Naive B cell (primary cell): Measurements from ENCODE around the gene ARHGEF7. TPM values are rescaled to one million over a fixed set of nuclear protein-coding genes. Genes with fewer than 3 reads are reported as not detected.

Experiments
- ATAC-seq, 2 donors: fragments of 150-1000 bp; cut with Tn5 transposase; 2 replicates each; pipeline ENCODE4 v1.10.0; 2021; ENCODE audit warnings: low read depth in 2 of 2, mild to moderate bottlenecking in 2 of 2, moderate library complexity in 2 of 2
- DNase-seq: peaks from one replicate; pipeline ENCODE4 v3.0.0; 2022
- H3K27ac Mint-ChIP-seq, 6 donors: one replicate each; pipeline ENCODE4 v1.8.0; 2020 to 2022; ENCODE audit warnings: mild to moderate bottlenecking in 6 of 6, mixed read lengths in 6 of 6, moderate library complexity in 5 of 6, inconsistent platforms in 2 of 6
- H3K27me3 Mint-ChIP-seq, 3 donors: one replicate each; pipeline ENCODE4 v1.8.0; 2021 to 2022; ENCODE audit warnings: mixed read lengths in 3 of 3, mild to moderate bottlenecking in 1 of 3
- H3K36me3 Mint-ChIP-seq, 2 donors: one replicate each; pipeline ENCODE4 v1.8.0; 2020 to 2022; ENCODE audit warnings: mixed read lengths in 2 of 2, inconsistent platforms in 1 of 2, mild to moderate bottlenecking in 1 of 2
- H3K4me1 Mint-ChIP-seq, 3 donors: one replicate each; pipeline ENCODE4 v1.8.0; 2020 to 2022; ENCODE audit warnings: mixed read lengths in 3 of 3, inconsistent platforms in 1 of 3, mild to moderate bottlenecking in 1 of 3, moderate library complexity in 1 of 3
- H3K4me3 Mint-ChIP-seq, 8 donors: one replicate each; pipeline ENCODE4 v1.8.0; 2020 to 2022; ENCODE audit warnings: mild to moderate bottlenecking in 8 of 8, mixed read lengths in 8 of 8, moderate library complexity in 8 of 8, inconsistent platforms in 2 of 8
- H3K9me3 Mint-ChIP-seq, 7 donors: one replicate each; pipeline ENCODE4 v1.8.0; 2020 to 2022; ENCODE audit warnings: mixed read lengths in 7 of 7, mild to moderate bottlenecking in 5 of 7, inconsistent platforms in 2 of 7, moderate library complexity in 1 of 7
- polyA plus RNA-seq, 6 donors: library from polyadenylated mRNA; unstranded; fragments of 300-500 nt; fragmentation: Illumina TruSeq; gene quantifications; one replicate each; pipeline ENCODE4 v1.2.3, GENCODE V29; 2021; ENCODE audit warnings: low read depth in 6 of 6

The ARHGEF7 gene
- polyA plus RNA-seq, 6 donors from 2014 or later: 9.1 to 26.9 (median 17.5) TPM

DNA sequence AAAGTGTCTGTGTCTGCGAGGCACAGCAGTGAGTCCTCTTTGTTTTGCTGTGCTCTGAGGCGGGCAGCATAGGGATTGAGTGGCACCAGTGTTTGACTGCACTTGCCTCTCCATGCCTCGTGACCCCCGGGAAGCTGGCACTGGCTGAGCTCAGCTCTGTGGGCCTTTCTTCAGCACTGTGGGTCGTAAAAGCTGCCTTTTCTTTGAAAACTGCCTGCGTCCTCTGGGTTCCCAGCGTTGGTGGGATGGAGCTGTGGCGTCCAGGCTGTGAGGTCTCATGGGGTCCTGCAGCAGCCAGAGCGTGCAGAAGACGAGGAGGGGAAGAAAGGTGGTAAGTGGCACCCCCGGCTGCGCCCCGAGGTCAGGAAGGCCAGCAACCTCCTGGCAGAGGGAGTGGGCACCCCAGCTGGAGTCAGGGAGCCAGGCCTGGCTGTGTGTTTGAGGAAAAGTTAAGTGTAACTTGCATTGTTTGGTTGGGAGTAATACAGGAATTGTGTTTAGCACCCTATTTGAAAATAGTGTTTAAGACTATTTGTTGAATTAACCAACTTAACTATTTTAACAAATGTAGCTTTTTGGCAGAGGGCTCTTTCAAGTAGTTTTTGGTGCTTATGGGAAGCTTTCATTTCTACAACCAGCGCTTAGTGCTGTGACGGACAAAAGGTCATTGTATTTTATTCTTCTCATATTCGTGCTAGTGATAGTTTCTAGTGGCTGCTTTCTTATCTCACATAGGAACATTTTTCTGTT lies 126.1 kb downstream of the ARHGEF7 start:
- Mint-ChIP-seq H3K9me3 (no peaks in the 10 kb centered on the region), H3K27me3 (no peaks in the 10 kb centered on the region), H3K27ac (peak overlapping the region in 1 of 6 donors; percentile 41), H3K36me3 (peaks cover 25 to 31% of the 10 kb centered on the region in 2 donors), H3K4me3 (no peak overlapping the region), H3K4me1 (peaks cover 12 to 32% (median 14%) of the 10 kb centered on the region in 3 donors)
- DNase-seq (no peak), ATAC-seq (no peak)

- H3K27me3 Mint-ChIP-seq: no peaks in the 10 kb centered on the region
- H3K27ac Mint-ChIP-seq: peak overlapping the region in 3 of 6 donors; percentile 47 to 94 (median 54)
These were observed 126.8 kb downstream of the ARHGEF7 start for GRCh38 chr13:111241862-111242261.

GRCh38 chr13:111242585-111242984 lies 127.5 kb downstream of the ARHGEF7 start:
- no peak for ATAC-seq
- H3K9me3 Mint-ChIP-seq: no peaks in the 10 kb centered on the region
- H3K4me3 Mint-ChIP-seq: no peak overlapping the region
- DNase-seq: no peak
- peaks cover 13 to 23% (median 14%) of the 10 kb centered on the region in 3 donors for H3K4me1 Mint-ChIP-seq
- peaks cover 27 to 31% of the 10 kb centered on the region in 2 donors for H3K36me3 Mint-ChIP-seq
- H3K27ac Mint-ChIP-seq: peak overlapping the region in 1 of 6 donors; percentile 47
- no peaks in the 10 kb centered on the region for H3K27me3 Mint-ChIP-seq

More at GRCh38 chr13:111241862-111242261, 126.8 kb downstream of the ARHGEF7 start:
- peaks cover 12 to 28% (median 14%) of the 10 kb centered on the region in 3 donors for H3K4me1 Mint-ChIP-seq
- H3K36me3 Mint-ChIP-seq: peaks cover 29% of the 10 kb centered on the region in 2 donors
- no peak for DNase-seq
- no peak overlapping the region for H3K4me3 Mint-ChIP-seq
- no peak for ATAC-seq
- H3K9me3 Mint-ChIP-seq: no peaks in the 10 kb centered on the region

DNA sequence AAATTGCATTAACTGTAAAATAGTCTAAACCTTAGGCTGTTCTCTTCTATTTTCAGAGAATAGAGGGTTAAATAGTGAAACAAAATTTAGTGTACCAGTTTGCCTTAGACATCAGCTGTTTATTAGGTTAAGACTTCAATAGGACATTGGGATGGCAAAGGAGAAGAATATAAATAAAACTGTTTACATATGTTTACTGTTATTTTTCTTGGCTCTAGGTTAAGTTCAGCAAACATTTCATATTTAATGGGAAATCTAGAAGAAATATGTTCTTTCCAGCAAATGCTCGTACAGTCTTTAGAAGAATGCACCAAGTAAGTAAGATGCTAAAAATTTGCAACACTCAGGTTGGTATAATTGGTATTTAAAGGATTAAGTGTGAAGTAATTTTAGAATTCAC lies 128.9 kb downstream of the ARHGEF7 start:
- ATAC-seq: no peak
- no peak overlapping the region for H3K4me3 Mint-ChIP-seq

GRCh38 chr13:111245576-111246384 lies 130.7 kb downstream of the ARHGEF7 start:
- peaks cover 10 to 19% (median 15%) of the 10 kb centered on the region in 3 donors for H3K4me1 Mint-ChIP-seq
- H3K4me3 Mint-ChIP-seq: no peak overlapping the region
- peak overlapping the region in 1 of 6 donors; percentile 22 for H3K27ac Mint-ChIP-seq
- H3K36me3 Mint-ChIP-seq: peaks cover 47 to 54% of the 10 kb centered on the region in 2 donors
- no peaks in the 10 kb centered on the region for H3K27me3 Mint-ChIP-seq
- DNase-seq (no peak), ATAC-seq (no peak)
- H3K9me3 Mint-ChIP-seq: no peaks in the 10 kb centered on the region

More for the DNA sequence above, 128.9 kb downstream of the ARHGEF7 start:
- H3K9me3 Mint-ChIP-seq: no peaks in the 10 kb centered on the region
- no peaks in the 10 kb centered on the region for H3K27me3 Mint-ChIP-seq
- DNase-seq: no peak
- H3K27ac Mint-ChIP-seq: peak overlapping the region in 1 of 6 donors; percentile 22
- peaks cover 36 to 37% of the 10 kb centered on the region in 2 donors for H3K36me3 Mint-ChIP-seq
- peaks cover 4 to 25% (median 10%) of the 10 kb centered on the region in 3 donors for H3K4me1 Mint-ChIP-seq

GRCh38 chr13:111247552-111247951 lies 132.4 kb downstream of the ARHGEF7 start:
- ATAC-seq: no peak
- no peak overlapping the region for H3K27ac Mint-ChIP-seq
- H3K36me3 Mint-ChIP-seq: peaks cover 47 to 49% of the 10 kb centered on the region in 2 donors
- no peak overlapping the region for H3K4me3 Mint-ChIP-seq
- no peaks in the 10 kb centered on the region for H3K9me3 Mint-ChIP-seq
- no peaks in the 10 kb centered on the region for H3K27me3 Mint-ChIP-seq
- DNase-seq: no peak
- H3K4me1 Mint-ChIP-seq: peaks cover 24 to 27% (median 26%) of the 10 kb centered on the region in 3 donors

DNA sequence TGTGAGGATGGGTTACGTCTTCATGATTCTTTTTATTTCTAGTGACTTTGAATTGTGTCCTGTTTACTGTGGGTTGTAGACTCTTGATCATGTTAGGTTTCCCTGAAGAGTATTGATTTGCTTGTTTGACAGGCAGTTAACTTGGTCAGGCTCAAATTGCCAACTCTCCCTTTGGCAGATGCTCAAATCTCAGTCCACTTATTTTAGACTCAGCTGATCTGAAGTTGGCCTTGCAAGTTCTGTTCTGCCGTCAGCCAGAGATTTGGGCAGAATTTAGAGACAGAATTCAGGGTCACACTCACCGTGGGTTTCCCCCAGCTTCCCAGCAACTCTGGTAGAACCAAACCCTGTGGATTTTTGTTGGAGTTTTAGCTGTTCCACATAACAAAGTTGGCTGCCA lies 133.7 kb downstream of the ARHGEF7 start:
- no peaks in the 10 kb centered on the region for H3K9me3 Mint-ChIP-seq
- no peak for DNase-seq
- H3K36me3 Mint-ChIP-seq: peaks cover 50 to 55% of the 10 kb centered on the region in 2 donors
- no peak for ATAC-seq
- H3K27me3 Mint-ChIP-seq: no peaks in the 10 kb centered on the region
- no peak overlapping the region for H3K4me3 Mint-ChIP-seq
- no peak overlapping the region for H3K27ac Mint-ChIP-seq
- peaks cover 24 to 30% (median 26%) of the 10 kb centered on the region in 3 donors for H3K4me1 Mint-ChIP-seq

DNA sequence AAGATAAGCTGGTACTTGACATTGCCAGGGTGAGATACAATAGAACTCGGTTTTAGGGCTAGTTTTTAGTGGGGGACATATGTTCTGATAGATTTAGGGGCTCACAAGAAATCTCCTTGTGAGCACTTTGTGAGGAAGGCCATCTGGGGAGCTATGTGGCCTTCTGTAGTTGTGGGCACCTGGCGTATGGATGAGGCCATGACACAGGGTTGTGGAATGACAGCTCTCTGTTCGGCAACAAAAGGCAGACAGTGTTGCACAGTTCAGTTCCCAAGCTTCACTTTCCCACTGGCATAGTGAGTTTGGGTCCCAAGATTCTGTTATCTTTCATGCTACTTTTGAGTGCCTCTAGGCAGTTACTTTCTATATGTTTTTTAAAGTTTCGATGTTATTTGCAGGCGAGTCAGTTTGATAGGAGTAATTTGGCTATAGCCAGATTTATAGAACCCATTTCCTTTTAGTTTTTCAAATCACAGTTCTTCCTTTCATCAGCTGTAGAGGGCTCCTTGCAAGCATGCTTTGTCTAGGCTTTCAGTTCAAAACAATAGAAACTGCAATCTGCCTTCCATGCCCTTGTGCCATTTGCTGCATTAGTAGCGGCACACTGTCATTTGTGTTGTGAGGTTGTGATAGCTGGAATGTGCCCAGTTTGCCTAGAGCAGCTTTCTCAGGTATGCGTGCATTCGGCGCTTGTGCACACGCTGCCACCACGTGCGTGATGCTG lies 134.7 kb downstream of the ARHGEF7 start:
- H3K9me3 Mint-ChIP-seq: no peaks in the 10 kb centered on the region
- DNase-seq: no peak
- peak overlapping the region in 1 of 6 donors; percentile 12 for H3K27ac Mint-ChIP-seq
- H3K36me3 Mint-ChIP-seq: peaks cover 47 to 50% of the 10 kb centered on the region in 2 donors
- no peak overlapping the region for H3K4me3 Mint-ChIP-seq
- ATAC-seq: no peak
- H3K27me3 Mint-ChIP-seq: no peaks in the 10 kb centered on the region
- peaks cover 22 to 31% (median 24%) of the 10 kb centered on the region in 3 donors for H3K4me1 Mint-ChIP-seq

DNA sequence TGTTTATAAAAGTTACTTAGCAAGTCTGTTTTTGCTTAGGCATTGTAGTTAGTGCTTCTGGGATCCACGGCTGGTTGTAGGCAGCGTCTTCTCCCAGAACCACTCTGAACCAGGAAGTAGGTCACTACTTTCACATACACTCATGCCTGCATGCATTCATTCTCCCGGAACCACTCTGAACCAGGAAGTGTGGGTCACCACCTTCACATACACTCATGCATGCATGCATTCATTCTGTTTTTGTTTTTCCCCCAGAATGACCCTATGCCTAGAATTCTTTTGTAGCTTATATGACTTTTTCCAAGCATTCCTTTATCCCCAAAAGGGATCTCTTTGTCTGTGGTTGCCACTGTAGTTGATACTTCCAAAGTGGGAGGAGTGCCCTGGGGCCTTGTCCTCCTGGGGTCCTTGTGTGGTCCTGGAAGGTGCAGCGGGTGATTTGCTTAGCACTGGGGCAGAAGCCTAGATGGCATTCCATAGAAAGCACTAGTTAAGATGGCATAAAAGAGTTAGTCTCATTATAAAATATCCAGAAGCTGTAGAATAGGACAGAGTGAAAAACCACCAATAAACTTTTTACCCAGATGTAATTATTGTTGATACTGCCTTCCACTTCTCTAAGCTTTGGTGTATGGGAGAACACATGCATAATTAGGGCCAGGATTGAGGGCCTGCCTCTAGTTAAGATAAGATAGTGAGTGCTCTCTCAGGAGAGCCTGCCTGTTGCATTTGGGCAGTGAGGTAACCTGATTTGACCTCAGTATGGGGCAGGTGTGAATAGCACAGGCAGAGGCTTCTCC lies 136.7 kb downstream of the ARHGEF7 start:
- no peak overlapping the region for H3K4me3 Mint-ChIP-seq
- H3K27ac Mint-ChIP-seq: peak overlapping the region; percentile 12 to 91 (median 81)
- peaks cover 44 to 57% of the 10 kb centered on the region in 2 donors for H3K36me3 Mint-ChIP-seq
- ATAC-seq: no peak
- no peak for DNase-seq
- peaks cover 22 to 41% (median 24%) of the 10 kb centered on the region in 3 donors for H3K4me1 Mint-ChIP-seq
- H3K9me3 Mint-ChIP-seq: no peaks in the 10 kb centered on the region
- H3K27me3 Mint-ChIP-seq: no peaks in the 10 kb centered on the region

- Mint-ChIP-seq H3K36me3 (peaks cover 46 to 57% of the 10 kb centered on the region in 2 donors), H3K9me3 (no peaks in the 10 kb centered on the region), H3K27me3 (no peaks in the 10 kb centered on the region), H3K27ac (peak overlapping the region; percentile 12 to 91 (median 81)), H3K4me3 (no peak overlapping the region), H3K4me1 (peaks cover 21 to 46% (median 26%) of the 10 kb centered on the region in 3 donors)
- no peak for ATAC-seq
- no peak for DNase-seq
These were observed 137.6 kb downstream of the ARHGEF7 start for GRCh38 chr13:111252446-111253364.

DNA sequence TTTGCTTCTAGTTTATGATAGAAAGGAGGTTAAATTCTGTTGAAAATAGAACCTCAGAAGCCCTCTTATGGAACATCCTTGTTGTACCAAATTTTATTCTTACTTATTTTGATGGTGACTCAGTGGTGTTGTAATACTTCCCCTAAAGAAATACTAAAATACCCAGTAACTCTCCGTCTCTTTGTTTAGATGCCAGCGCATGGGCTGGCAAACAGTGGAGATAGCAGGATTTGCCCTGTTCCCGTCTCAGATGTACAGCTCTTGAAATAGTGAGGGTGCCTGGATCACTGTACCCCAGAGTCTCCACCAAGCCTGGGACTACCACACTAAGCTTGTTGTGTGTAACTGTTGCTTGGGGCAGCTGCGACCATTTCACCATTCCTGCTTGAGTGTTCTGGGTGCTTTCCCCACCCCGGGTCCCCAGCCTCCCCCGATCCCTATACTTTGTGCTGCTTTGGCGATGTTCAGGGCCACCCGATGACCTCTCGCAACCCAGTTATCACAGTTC lies 138.3 kb downstream of the ARHGEF7 start:
- peaks cover 38 to 54% of the 10 kb centered on the region in 2 donors for H3K36me3 Mint-ChIP-seq
- H3K27ac Mint-ChIP-seq: peak overlapping the region in 3 of 6 donors; percentile 16 to 66 (median 34)
- no peak overlapping the region for H3K4me3 Mint-ChIP-seq
- H3K4me1 Mint-ChIP-seq: peaks cover 21 to 40% (median 26%) of the 10 kb centered on the region in 3 donors
- DNase-seq (no peak), ATAC-seq (no peak)
- no peaks in the 10 kb centered on the region for H3K27me3 Mint-ChIP-seq
- no peaks in the 10 kb centered on the region for H3K9me3 Mint-ChIP-seq
